Fibroblast of skin of scalp (primary cell): ENCODE measurements around the gene SPATA1.

Source experiments
- DNase-seq: peaks from one replicate; pipeline ENCODE4 v3.0.0-alpha.2; 2013

The SPATA1 gene

GRCh38 chr1:84598418-84598817 is 92.2 kb downstream of the SPATA1 start:
- no peak for DNase-seq

GRCh38 chr1:84598846-84599741 is 92.9 kb downstream of the SPATA1 start:
- peak; percentile 80 for DNase-seq

- no peak for DNase-seq
These were observed 94.6 kb downstream of the SPATA1 start for GRCh38 chr1:84600796-84601195.

GRCh38 chr1:84603223-84603622 is 97.0 kb downstream of the SPATA1 start:
- peak; percentile 23 for DNase-seq

- DNase-seq: peak; percentile 71
These were observed 98.0 kb downstream of the SPATA1 start for GRCh38 chr1:84603941-84604830.

GRCh38 chr1:84605157-84605556 is 99.0 kb downstream of the SPATA1 start:
- no peak for DNase-seq

GRCh38 chr1:84606977-84607376 is 100.8 kb downstream of the SPATA1 start:
- no peak for DNase-seq

- no peak for DNase-seq
These were observed 104.9 kb downstream of the SPATA1 start for GRCh38 chr1:84611091-84611490.

GRCh38 chr1:84611796-84612195 is 105.6 kb downstream of the SPATA1 start:
- DNase-seq: peak; percentile 54

GRCh38 chr1:84613026-84613425 is 106.8 kb downstream of the SPATA1 start:
- DNase-seq: no peak

GRCh38 chr1:84613887-84614286 is 107.7 kb downstream of the SPATA1 start:
- no peak for DNase-seq

GRCh38 chr1:84615790-84616189 is 109.6 kb downstream of the SPATA1 start:
- DNase-seq: no peak
